Common myeloid progenitor, CD34-positive (primary cell): ENCODE results near the gene FRG2.
"Not testable (repeated sequence)": the region's sequence is repeated elsewhere in the genome, so short reads cannot be mapped to it uniquely, and the experiment has no call there.

Experiments
- CTCF ChIA-PET: fragments of 350-600 bp; sonication (Branson Sonifier 250); formaldehyde crosslinking; loops from one replicate; lab custom pipeline; 2021; ENCODE audit warnings: antibody characterized with exemption; lab: Charles Lee
- POLR2A ChIA-PET: fragments of 350-600 bp; sonication (Branson Sonifier 250); formaldehyde crosslinking; loops from one replicate; lab custom pipeline; 2021; ENCODE audit warnings: antibody characterized with exemption; lab: Charles Lee
- DNase-seq, 3 donors: peaks; one replicate each; pipeline versions ENCODE4 v3.0.0 to v3.0.0-alpha.2; 2013
- H3K27ac ChIP-seq, 2 experiments: 1 replicate in 1 of 2; 2 replicates in 1 of 2; pipeline ENCODE4 v1.7.0; 2013; ENCODE audit warnings: inconsistent platforms in 2 of 2, low read length in 2 of 2, mild to moderate bottlenecking in 2 of 2, low read depth in 1 of 2, moderate library complexity in 1 of 2; ENCODE audit not compliant: severe bottlenecking in 2 of 2, insufficient read depth in 1 of 2, poor library complexity in 1 of 2
- H3K27me3 ChIP-seq, 5 experiments: replicated peaks in 2 of 5; 1 replicate in 3 of 5; 2 replicates in 2 of 5; pipeline versions ENCODE4 v1.6.1 to v1.7.0; 2013; ENCODE audit warnings: low read length in 4 of 5, mild to moderate bottlenecking in 2 of 5, moderate library complexity in 2 of 5, inconsistent platforms in 1 of 5; ENCODE audit not compliant: insufficient read depth in 5 of 5, control insufficient read depth in 4 of 5
- H3K36me3 ChIP-seq, 4 experiments: 1 replicate in 2 of 4; 2 replicates in 2 of 4; pipeline versions ENCODE4 v1.6.1 to v1.7.0; 2013; ENCODE audit warnings: low read length in 3 of 4, control low read depth in 1 of 4, mild to moderate bottlenecking in 1 of 4; ENCODE audit not compliant: control insufficient read depth in 4 of 4, insufficient read depth in 4 of 4
- H3K4me1 ChIP-seq, 4 experiments: 1 replicate in 3 of 4; 2 replicates in 1 of 4; pipeline versions ENCODE4 v1.6.1 to v1.7.1; 2013; ENCODE audit warnings: low read length in 3 of 4, mild to moderate bottlenecking in 3 of 4, control low read depth in 1 of 4, inconsistent platforms in 1 of 4, moderate library complexity in 1 of 4; ENCODE audit not compliant: control insufficient read depth in 4 of 4, insufficient read depth in 4 of 4; ENCODE audit errors: control extremely low read depth in 1 of 4
- H3K4me3 ChIP-seq, 7 experiments: 1 replicate in 4 of 7; 2 replicates in 3 of 7; pipeline versions ENCODE4 v1.5.1 to v1.7.0; 2013; ENCODE audit warnings: mild to moderate bottlenecking in 7 of 7, low read length in 6 of 7, moderate library complexity in 6 of 7, inconsistent platforms in 2 of 7, low read depth in 2 of 7, control low read depth in 1 of 7; ENCODE audit not compliant: insufficient read depth in 4 of 7, control insufficient read depth in 1 of 7; ENCODE audit errors: extremely low read depth in 1 of 7
- H3K9me3 ChIP-seq, 5 experiments: 1 replicate in 4 of 5; 2 replicates in 1 of 5; pipeline versions ENCODE4 v1.6.1 to v1.7.1; 2013; ENCODE audit warnings: low read length in 4 of 5, mild to moderate bottlenecking in 2 of 5, inconsistent platforms in 1 of 5, low read depth in 1 of 5, moderate library complexity in 1 of 5; ENCODE audit not compliant: control insufficient read depth in 4 of 5, insufficient read depth in 2 of 5; ENCODE audit errors: control extremely low read depth in 1 of 5
- WGBS: methylation state at CpG from one replicate; pipeline ENCODE4 v1.1.5; 2013; ENCODE audit not compliant: insufficient coverage; 5-methylcytosine and 5-hydroxymethylcytosine counted together

FRG2 gene

DNA sequence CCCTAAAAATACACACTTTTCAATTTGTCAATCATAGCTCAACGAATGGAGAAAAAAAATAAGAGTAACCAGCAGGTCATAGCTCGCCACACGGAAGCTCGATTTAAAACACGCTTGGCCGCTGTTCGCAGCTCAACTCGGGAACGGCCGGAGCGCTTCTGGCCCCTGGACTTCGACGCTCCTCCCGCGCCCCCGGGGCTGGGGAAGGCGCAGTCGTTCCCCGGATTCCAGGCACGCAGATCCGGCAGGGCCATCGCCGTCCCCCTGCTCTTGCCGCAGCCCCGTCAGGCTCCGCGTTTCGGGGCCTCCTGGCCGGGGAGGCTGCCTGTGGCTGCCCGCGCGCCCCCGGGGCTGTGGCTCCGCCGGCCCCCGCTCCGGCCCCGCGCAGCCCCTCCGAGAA is 13.8 kb upstream of the FRG2 start:
- WGBS: 55% methylated on average over 13 of the region's 40 CpGs
- H3K4me1 ChIP-seq, H3K27me3 ChIP-seq, DNase-seq, CTCF ChIA-PET, H3K9me3 ChIP-seq, H3K36me3 ChIP-seq, H3K27ac ChIP-seq, H3K4me3 ChIP-seq, POLR2A ChIA-PET: not testable (repeated sequence)

DNA sequence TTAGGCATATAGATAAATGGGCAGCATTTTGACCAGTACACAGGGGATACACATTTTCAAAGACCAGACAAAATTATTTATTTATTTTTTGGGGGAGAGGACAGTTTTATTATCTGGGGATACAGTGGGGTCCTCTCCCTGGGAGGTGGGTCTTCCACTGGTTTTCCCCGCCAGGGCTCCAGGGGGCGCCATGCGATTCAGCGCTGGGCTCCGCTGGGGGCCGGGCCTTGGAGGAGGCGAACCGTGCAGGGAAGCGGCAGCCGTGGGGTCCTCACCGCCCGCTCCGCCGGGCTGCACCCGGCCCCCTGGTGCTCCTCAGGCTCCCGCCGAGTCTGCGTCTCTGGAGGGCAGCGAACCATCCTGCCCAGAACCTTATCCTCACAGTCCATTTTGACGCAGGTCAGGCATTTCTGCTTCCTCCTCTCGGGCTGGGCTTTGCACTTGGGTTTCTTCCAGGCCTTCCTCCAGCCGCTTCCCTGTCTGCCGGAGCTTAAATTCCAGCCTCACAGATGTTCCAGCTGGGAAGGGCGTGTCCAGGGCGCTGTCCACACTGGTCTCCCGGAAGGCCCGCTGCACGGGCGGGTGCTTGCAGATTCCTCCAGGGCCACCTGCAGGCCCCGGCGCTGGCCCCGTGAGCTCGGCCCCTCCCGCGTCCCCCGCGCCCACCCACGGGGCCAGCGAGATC is 10.8 kb upstream of the FRG2 start:
- POLR2A ChIA-PET, CTCF ChIA-PET: not testable (repeated sequence)

DNA sequence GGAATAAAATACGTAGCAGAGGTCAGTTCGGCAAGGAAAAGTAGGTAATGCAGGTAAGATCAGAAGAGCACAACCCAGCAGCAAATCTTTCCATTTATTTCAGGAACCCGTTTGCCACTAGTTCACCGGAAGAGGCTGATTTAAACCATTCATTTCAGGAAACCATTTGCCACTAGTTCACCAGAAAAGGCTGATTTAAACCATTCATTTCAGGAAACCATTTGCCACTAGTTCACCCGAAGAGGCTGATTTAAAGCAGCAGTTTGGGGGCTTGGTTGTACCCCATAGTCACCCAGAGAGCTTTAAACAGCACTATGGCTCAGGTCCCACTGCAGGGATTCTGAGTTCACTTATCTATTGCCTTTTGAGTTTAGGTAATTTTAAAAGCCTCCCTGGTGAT is 4.2 kb upstream of the FRG2 start:
- WGBS: no CpG with 5 or more reads among the region's 5 CpGs
- H3K4me3 ChIP-seq, H3K27ac ChIP-seq, CTCF ChIA-PET, DNase-seq, H3K36me3 ChIP-seq, POLR2A ChIA-PET, H3K4me1 ChIP-seq, H3K9me3 ChIP-seq: not testable (repeated sequence)
- peaks cover 0 to 18% (median 2%) of the 10 kb centered on the region in 5 experiments for H3K27me3 ChIP-seq

More for the DNA sequence above, 10.8 kb upstream of the FRG2 start:
- H3K4me1 ChIP-seq, H3K9me3 ChIP-seq, H3K27ac ChIP-seq, DNase-seq, H3K36me3 ChIP-seq: not testable (repeated sequence)
- WGBS: no CpG with 5 or more reads among the region's 39 CpGs
- Histone ChIP-seq H3K27me3 (peaks cover 0 to 13% (median 2%) of the 10 kb centered on the region in 5 experiments), H3K4me3 (peak overlapping the region in 1 of 7 experiments; percentile 46)

DNA sequence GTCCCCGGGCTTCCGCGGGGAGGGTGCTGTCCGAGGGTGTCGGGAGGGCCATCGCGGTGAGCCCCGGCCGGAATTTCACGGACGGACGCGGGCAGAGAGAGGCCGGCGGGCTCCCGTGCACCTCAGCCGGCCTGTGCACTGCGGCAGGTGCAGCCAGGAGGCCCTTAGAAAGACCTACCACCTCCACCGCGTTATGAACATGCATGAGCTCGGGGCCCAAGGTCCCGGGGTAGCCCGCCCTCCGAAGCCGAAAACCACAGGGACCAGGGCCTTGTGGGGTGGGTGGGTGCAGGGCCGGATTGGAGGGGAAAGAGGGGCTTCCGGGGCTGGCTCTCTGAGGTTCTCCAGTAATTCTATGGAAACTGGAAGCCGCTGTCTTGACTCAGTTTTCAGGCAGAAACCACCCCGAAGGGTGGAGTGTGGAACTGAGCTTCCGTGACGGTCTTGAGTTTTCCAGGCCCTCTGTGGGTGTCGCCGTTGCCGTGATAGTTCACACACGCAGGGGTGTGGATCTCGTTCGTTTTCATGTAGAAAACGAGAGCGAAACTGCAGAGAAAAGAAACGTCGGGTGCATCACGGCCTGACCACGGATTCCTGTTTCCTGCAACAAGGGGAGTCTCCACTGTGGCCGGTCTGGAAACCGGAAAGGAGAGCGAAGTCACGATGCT is 4.3 kb downstream of the FRG2 start:
- H3K27ac ChIP-seq, POLR2A ChIA-PET, H3K4me3 ChIP-seq, CTCF ChIA-PET, H3K36me3 ChIP-seq, H3K9me3 ChIP-seq: not testable (repeated sequence)
- H3K27me3 ChIP-seq: peaks cover 0 to 45% (median 19%) of the 10 kb centered on the region in 5 experiments
- H3K4me1 ChIP-seq: peaks cover 0 to 21% (median 11%) of the 10 kb centered on the region in 4 experiments
- peak in 1 of 3 donors; percentile 9 for DNase-seq
- WGBS: 13% methylated on average over 13 of the region's 47 CpGs

DNA sequence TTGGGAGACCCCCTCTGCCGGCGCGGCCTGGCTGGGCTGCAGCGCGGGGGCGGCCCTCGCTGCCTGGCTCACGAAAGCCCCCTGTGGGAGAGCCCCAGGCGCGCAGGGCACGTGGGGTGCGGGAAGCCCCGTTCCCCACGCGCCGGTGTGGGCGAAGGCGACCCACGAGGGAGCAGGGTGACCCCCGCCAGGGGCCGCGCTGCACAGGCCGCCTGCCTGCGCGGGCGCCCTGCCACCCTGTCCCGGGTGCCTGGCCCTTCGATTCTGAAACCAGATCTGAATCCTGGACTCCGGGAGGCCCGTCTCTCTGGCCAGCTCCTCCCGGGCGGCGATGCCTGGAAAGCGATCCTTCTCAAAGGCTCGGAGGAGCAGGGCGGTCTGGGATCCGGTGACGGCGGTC is 5.1 kb downstream of the FRG2 start:
- DNase-seq, H3K4me3 ChIP-seq, H3K36me3 ChIP-seq, POLR2A ChIA-PET, H3K27ac ChIP-seq, H3K9me3 ChIP-seq, CTCF ChIA-PET: not testable (repeated sequence)
- Histone ChIP-seq H3K27me3 (peaks cover 0 to 53% (median 23%) of the 10 kb centered on the region in 5 experiments), H3K4me1 (peaks cover 0 to 26% (median 12%) of the 10 kb centered on the region in 4 experiments)
- WGBS: 50% methylated on average over 13 of the region's 39 CpGs

DNA sequence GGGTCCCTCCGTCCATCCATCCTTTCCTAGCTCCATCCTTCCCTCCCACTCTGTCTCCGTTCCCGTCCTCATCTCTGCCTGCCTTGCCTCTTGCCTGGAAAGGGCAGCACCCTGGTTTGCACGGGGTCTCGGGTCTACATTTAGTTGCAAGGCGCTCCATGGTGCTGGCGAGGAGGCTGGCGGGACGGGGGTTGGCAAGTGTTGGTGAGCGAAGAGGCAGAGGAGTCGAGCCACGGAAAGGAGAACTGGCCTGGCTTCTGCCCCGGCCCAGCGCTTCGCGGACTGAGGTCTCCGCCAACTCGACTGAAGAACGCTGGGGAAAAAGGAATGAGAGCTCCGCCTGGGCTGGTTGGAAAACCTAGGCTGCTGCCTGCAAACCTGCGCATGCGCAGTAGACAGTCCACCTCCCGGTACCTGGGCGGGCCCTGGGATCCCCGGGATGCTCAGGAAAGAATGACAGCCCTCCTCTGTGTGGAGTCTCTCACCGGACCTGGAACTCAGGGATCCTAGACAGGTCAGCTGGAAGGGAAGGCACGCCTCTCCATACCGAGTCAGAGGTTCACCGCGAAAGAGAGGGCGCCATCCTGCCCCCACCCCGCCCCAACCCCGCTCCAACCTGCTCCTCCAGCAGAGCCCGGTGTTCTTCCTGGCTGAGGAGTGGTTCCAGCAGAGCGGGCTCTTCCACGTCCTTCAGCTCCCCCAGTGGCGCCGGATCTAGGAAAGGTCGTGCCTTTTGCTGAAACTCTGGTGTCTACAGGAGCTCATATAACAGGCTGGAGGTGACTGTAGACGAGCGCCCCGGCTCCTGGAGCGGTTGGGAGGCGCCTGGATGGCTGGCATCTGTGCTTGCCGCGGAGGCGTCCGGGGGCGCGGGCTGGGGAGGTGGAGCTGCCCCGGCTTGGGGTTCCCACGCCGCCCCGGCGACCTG is 6.0 kb downstream of the FRG2 start:
- Histone ChIP-seq H3K4me1 (peaks cover 0 to 26% (median 12%) of the 10 kb centered on the region in 4 experiments), H3K36me3 (no peaks in the 10 kb centered on the region), H3K9me3 (peaks cover 0 to 14% (median 0%) of the 10 kb centered on the region in 5 experiments), H3K27me3 (peaks cover 0 to 61% (median 31%) of the 10 kb centered on the region in 5 experiments), H3K27ac (no peak overlapping the region), H3K4me3 (peak overlapping the region in 3 of 7 experiments; percentile 22 to 38 (median 37))
- DNase-seq: peak in 2 of 3 donors; percentile 57 to 60
- ChIA-PET CTCF (no interaction called here), POLR2A (no interaction called here)
- 16% methylated on average over 31 of the region's 55 CpGs for WGBS
